ENCODE measurements around the gene GPC5.
"Not testable (repeated sequence)": the region's sequence is repeated elsewhere in the genome, so short reads cannot be mapped to it uniquely, and the experiment has no call there.

Gene GPC5

GRCh38 chr13:92500192-92500591 is 1101.8 kb downstream of the GPC5 start:
- no peak overlapping the region for H3K4me3 ChIP-seq (ENCODE audit: low read depth, low read length)
- no peak for DNase-seq (ENCODE audit: low read depth)

GRCh38 chr13:92510416-92510815 is 1112.0 kb downstream of the GPC5 start:
- no peak overlapping the region for H3K4me3 ChIP-seq (ENCODE audit: low read depth, low read length)
- DNase-seq (ENCODE audit: low read depth) = peak; percentile 30

DNA sequence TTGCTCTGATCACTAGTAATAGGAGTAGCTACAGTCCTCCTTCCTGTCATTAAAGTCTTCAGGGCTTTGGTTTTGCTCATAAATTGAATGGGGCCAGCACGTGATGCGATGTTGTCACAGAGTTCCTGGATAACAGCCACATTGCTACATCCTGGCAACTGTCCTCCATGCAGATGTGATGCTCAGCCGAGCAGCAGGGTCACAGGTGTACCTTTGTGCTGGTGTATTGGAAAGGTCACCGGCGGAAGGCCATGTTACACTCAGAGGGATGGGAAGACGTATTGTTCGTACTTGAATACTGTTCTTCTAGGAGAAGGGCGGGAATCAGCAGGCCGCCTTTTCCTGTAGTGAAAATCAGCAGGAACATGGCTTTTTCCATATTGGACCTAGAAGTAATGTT is 1114.4 kb downstream of the GPC5 start:
- no peak overlapping the region for H3K4me3 ChIP-seq (ENCODE audit: low read depth, low read length)

DNA sequence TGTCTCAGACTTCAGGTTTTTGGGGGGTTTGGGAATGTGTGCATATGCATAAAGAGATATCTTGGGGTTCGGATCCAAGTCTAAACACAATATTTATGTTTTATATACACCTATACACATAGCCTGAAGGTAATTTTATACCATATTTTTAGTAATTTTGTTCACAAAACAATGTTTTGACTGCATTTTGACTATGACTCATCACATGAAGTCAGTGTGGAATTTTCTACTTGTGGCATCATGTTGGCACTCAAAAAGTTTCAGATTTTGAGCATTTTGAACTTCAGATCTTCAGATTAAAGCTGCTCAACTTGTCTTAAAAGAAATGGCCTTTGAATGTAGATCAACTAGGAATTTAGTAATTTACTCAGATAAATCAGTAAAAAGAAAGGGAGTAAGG is 1115.3 kb downstream of the GPC5 start:
- no peak overlapping the region for H3K4me3 ChIP-seq (ENCODE audit: low read depth, low read length)
- DNase-seq (ENCODE audit: low read depth) = no peak

More for the DNA sequence above, 1114.4 kb downstream of the GPC5 start:
- no peak for DNase-seq (ENCODE audit: low read depth)

GRCh38 chr13:92514420-92515125 is 1116.2 kb downstream of the GPC5 start:
- no peak for DNase-seq (ENCODE audit: low read depth)
- H3K4me3 ChIP-seq (ENCODE audit: low read depth, low read length) = no peak overlapping the region

GRCh38 chr13:92516878-92517277 is 1118.5 kb downstream of the GPC5 start:
- not testable (repeated sequence) for H3K4me3 ChIP-seq (ENCODE audit: low read depth, low read length); DNase-seq (ENCODE audit: low read depth)

- H3K4me3 ChIP-seq (ENCODE audit: low read depth, low read length); DNase-seq (ENCODE audit: low read depth): not testable (repeated sequence)
Measured at GRCh38 chr13:92518622-92519021, 1120.2 kb downstream of the GPC5 start.

DNA sequence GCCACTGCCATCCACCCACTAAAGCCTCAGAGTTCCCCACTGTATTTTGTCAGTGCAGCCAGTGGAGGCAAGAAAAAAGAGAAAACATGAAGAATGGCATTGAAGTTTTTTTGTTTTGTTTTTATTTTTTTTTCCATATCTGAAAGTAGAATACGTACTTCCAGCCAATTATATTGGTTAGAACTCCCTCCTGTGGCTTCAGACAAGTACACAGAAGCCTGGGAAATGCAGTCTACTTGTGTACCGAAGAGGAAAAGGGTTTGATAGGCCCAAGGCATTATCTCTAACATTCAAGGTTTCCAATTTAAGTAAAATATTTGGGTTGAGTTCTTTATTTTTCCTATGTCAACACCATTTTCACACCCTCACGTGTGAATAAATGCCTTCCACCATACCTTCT is 1131.9 kb downstream of the GPC5 start:
- DNase-seq (ENCODE audit: low read depth) = no peak

DNA sequence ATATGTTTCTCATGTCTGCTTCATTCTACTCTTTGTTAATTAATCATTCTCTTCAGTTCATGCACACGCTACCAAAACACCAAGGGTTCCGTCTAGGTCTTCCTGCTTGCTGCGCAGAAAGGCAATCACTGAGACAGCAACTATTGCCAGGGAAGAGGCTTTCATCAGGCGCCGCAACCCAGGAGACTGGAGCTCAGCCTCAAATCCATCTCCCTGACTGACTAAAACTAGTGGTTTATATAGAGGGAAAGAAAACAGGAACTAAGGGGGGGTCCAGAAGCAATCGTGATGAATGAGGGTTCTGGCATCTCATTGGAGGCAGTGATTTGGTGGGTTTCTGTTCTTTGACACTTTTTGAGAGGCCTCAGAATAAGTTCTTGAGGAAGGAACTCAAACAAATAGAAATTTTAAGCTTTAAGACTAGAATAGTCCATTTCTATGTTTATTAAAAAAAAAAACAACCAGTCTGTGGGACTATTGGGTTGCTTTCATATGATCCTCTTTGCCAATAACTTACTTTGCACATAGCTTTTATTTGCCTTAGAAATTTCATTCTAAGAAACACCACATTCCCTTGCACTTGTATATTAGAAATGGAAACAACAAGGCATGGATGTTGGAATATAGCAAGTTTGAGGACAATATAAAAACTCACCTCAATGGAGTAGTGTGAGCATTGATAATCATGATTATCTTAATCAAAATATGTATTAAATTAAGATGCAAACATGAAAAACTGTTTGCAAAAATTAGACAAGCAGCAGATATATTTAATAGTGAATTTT is 1137.0 kb downstream of the GPC5 start:
- no peak overlapping the region for H3K4me3 ChIP-seq (ENCODE audit: low read depth, low read length)
- DNase-seq (ENCODE audit: low read depth) = no peak

More for the DNA sequence above, 1131.9 kb downstream of the GPC5 start:
- H3K4me3 ChIP-seq (ENCODE audit: low read depth, low read length) = no peak overlapping the region

GRCh38 chr13:92537471-92537870 is 1139.0 kb downstream of the GPC5 start:
- no peak overlapping the region for H3K4me3 ChIP-seq (ENCODE audit: low read depth, low read length)
- DNase-seq (ENCODE audit: low read depth) = no peak

DNA sequence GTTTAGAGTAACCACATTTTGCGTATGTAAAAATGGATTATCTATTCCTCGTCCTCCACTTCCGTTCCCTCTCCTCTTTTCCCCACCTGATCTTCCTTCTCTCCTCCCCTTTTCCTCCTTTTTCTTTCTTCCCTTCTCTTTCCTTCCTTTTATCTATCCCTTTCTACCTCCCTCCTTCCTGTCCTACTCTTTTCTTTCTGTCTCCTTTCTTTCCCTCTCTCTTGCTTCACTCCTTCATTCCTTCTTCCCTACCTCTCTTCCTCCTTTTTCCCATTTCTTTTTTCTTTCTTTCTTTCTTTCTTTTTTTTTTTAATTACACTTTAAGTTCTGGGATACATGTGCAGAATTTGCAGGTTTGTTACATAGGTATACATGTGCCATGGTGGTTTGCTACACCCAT is 1139.7 kb downstream of the GPC5 start:
- DNase-seq (ENCODE audit: low read depth) = no peak
- no peak overlapping the region for H3K4me3 ChIP-seq (ENCODE audit: low read depth, low read length)

DNA sequence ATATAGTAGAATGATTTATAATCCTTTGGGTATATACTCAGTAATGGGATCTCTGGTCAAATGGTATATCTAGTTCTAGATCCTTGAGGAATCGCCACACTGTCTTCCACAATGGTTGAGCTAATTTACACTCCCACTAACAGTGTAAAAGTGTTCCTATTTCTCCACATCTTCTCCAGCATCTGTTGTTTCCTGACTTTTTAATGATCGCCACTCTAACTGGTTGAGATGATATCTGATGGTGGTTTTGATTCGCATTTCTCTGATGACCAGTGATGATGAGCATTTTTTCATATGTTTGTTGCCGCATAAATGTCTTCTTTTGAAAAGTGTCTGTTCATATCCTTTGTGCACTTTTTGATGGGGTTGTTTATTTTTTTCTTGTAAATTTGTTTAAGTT is 1140.7 kb downstream of the GPC5 start:
- not testable (repeated sequence) for H3K4me3 ChIP-seq (ENCODE audit: low read depth, low read length); DNase-seq (ENCODE audit: low read depth)

- peak; percentile 8 for DNase-seq (ENCODE audit: low read depth)
- H3K4me3 ChIP-seq (ENCODE audit: low read depth, low read length) = no peak overlapping the region
Measured at GRCh38 chr13:92547266-92547665, 1148.8 kb downstream of the GPC5 start.

- H3K4me3 ChIP-seq (ENCODE audit: low read depth, low read length) = no peak overlapping the region
- DNase-seq (ENCODE audit: low read depth) = no peak
Measured at GRCh38 chr13:92549276-92549675, 1150.9 kb downstream of the GPC5 start.

DNA sequence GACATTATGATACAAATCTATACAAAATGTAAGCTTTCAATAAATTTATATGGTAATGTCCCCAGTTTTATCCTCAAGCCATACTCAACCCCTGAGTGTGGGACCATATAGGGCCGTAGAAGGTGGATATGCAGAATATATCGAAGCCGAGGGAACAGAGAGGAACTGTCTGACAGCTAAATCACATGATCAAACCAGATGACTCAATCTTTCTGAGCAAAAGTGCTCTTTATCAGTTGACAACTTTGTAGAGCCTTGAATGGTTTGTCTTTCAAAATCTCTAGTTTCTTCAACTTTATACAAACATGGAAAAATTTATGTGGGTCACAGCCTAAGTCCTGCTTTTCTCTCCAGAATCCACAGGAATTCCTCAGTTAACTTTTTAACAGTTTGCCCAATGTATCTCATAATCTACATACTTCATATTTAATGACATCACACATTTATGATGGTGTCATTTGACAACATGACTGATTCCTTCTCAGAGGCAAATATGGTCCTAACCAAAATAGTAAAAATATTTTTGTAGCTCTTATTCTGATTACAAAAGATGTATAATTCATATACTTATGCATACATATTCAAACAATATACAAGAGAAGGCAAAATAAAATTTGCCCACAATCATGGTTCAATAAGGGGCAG is 1155.2 kb downstream of the GPC5 start:
- DNase-seq (ENCODE audit: low read depth) = no peak

GRCh38 chr13:92560883-92561282 is 1162.5 kb downstream of the GPC5 start:
- DNase-seq (ENCODE audit: low read depth) = no peak
- H3K4me3 ChIP-seq (ENCODE audit: low read depth, low read length) = no peak overlapping the region

More for the DNA sequence above, 1155.2 kb downstream of the GPC5 start:
- no peak overlapping the region for H3K4me3 ChIP-seq (ENCODE audit: low read depth, low read length)

DNA sequence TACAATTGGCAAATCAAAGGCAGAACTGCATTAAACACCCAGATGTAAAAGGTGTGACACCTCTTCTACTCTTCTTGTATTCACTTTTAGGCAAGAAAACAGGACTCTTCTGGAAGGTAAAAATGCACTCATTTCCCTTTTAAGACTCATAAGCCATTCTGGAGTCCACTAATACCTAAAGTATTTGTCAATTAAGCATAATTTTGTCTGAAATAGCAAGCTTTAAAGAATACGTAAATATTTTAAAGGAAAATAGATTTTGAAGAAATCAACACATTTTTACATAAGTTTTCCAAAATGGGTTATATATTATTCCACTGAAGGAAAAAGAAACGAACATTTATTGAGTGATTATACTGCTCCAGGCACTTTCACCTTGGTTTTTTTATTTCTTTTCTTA is 1166.5 kb downstream of the GPC5 start:
- no peak for DNase-seq (ENCODE audit: low read depth)
- H3K4me3 ChIP-seq (ENCODE audit: low read depth, low read length) = no peak overlapping the region

DNA sequence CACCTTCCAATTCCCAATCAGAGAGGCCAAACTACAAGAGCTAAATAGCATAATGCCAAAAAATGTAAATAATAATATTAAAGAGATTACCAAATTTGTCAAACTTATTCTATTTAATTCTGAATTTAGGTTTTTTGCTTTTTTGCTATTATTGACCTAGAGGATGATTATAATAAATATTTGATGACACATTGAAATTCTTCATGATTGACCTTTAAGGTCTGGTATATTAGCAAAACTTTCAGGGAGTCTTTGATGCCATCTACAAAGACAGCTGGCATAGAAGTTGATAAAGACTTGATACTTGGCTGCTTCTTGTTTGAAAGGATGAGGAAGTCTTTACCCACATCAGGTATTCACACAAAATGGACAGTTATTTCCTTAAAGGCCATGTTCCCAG is 1168.3 kb downstream of the GPC5 start:
- DNase-seq (ENCODE audit: low read depth) = no peak
- H3K4me3 ChIP-seq (ENCODE audit: low read depth, low read length) = no peak overlapping the region

- H3K4me3 ChIP-seq (ENCODE audit: low read depth, low read length) = no peak overlapping the region
- DNase-seq (ENCODE audit: low read depth) = no peak
Measured at GRCh38 chr13:92572190-92572589, 1173.8 kb downstream of the GPC5 start.

GRCh38 chr13:92573467-92574057 is 1175.1 kb downstream of the GPC5 start:
- no peak overlapping the region for H3K4me3 ChIP-seq (ENCODE audit: low read depth, low read length)
- no peak for DNase-seq (ENCODE audit: low read depth)
